Measurements from ENCODE around the gene GOLGA6L10.
A peak's percentile ranks its signal among the peaks of the same experiment; 100 is the strongest.
"Not testable (repeated sequence)": the region's sequence is repeated elsewhere in the genome, so short reads cannot be mapped to it uniquely, and the experiment has no call there.

GOLGA6L10 gene

GRCh38 chr15:82317516-82317915 is 31.8 kb downstream of the GOLGA6L10 start:
- not testable (repeated sequence) for DNase-seq (ENCODE audit: low read depth)

GRCh38 chr15:82317091-82317489 is 32.2 kb downstream of the GOLGA6L10 start:
- no peak for DNase-seq (ENCODE audit: low read depth)

GRCh38 chr15:82316247-82317090 is 32.8 kb downstream of the GOLGA6L10 start:
- not testable (repeated sequence) for DNase-seq (ENCODE audit: low read depth)

- DNase-seq (ENCODE audit: low read depth), result no peak
These were observed 33.6 kb downstream of the GOLGA6L10 start for GRCh38 chr15:82315519-82316246.

- DNase-seq (ENCODE audit: low read depth), result no peak
These were observed 34.3 kb downstream of the GOLGA6L10 start for GRCh38 chr15:82314769-82315518.

GRCh38 chr15:82313951-82314768 is 35.1 kb downstream of the GOLGA6L10 start:
- not testable (repeated sequence) for DNase-seq (ENCODE audit: low read depth)

- no peak for DNase-seq (ENCODE audit: low read depth)
These were observed 35.8 kb downstream of the GOLGA6L10 start for GRCh38 chr15:82313446-82313845.

- peak; percentile 68 for DNase-seq (ENCODE audit: low read depth)
These were observed 36.5 kb downstream of the GOLGA6L10 start for GRCh38 chr15:82312586-82313349.

- not testable (repeated sequence) for DNase-seq (ENCODE audit: low read depth)
These were observed 38.0 kb downstream of the GOLGA6L10 start for GRCh38 chr15:82311321-82311720.

- DNase-seq (ENCODE audit: low read depth), result no peak
These were observed 39.5 kb downstream of the GOLGA6L10 start for GRCh38 chr15:82309802-82310201.

GRCh38 chr15:82307714-82308081 is 41.6 kb downstream of the GOLGA6L10 start:
- no peak for DNase-seq (ENCODE audit: low read depth)

GRCh38 chr15:82306791-82307713 is 42.2 kb downstream of the GOLGA6L10 start:
- DNase-seq (ENCODE audit: low read depth), result no peak

GRCh38 chr15:82305621-82306048 is 43.6 kb downstream of the GOLGA6L10 start:
- no peak for DNase-seq (ENCODE audit: low read depth)

GRCh38 chr15:82304778-82305090 is 44.5 kb downstream of the GOLGA6L10 start:
- no peak for DNase-seq (ENCODE audit: low read depth)

- no peak for DNase-seq (ENCODE audit: low read depth)
These were observed 45.1 kb downstream of the GOLGA6L10 start for GRCh38 chr15:82303956-82304777.

- DNase-seq (ENCODE audit: low read depth), result no peak
These were observed 47.8 kb downstream of the GOLGA6L10 start for GRCh38 chr15:82301296-82302016.

- no peak for DNase-seq (ENCODE audit: low read depth)
These were observed 48.4 kb downstream of the GOLGA6L10 start for GRCh38 chr15:82300883-82301282.

GRCh38 chr15:82300326-82300725 is 48.9 kb downstream of the GOLGA6L10 start:
- DNase-seq (ENCODE audit: low read depth), result peak; percentile 57
